Motor neuron (in vitro differentiated cells): Measurements from ENCODE around the gene ABCC8. TPM values are rescaled to one million over a fixed set of nuclear protein-coding genes. Genes with fewer than 3 reads are reported as not detected.

Source experiments
- ATAC-seq, 8 experiments: fragments of 200-7000 bp; cut with Tn5 transposase; replicated peaks in 6 of 8; 2 replicates each; pipeline ENCODE4 v1.8.0; 2021; ENCODE audit warnings: mild to moderate bottlenecking in 8 of 8, moderate library complexity in 8 of 8
- H3K27ac ChIP-seq, 2 donors: fragments of 250-450 bp; sonication (Bioruptor Pico); 2 replicates each; pipeline ENCODE4 v1.9.0; 2021; ENCODE audit warnings: antibody characterized with exemption in 2 of 2, mild to moderate bottlenecking in 2 of 2, moderate library complexity in 1 of 2
- H3K4me1 ChIP-seq, 2 donors: fragments of 250-450 bp; sonication (Bioruptor Pico); replicated peaks in 1 of 2; 2 replicates each; pipeline ENCODE4 v1.6.1; 2021; ENCODE audit warnings: antibody characterized with exemption in 2 of 2, mild to moderate bottlenecking in 2 of 2, moderate library complexity in 1 of 2
- H3K4me3 ChIP-seq, 5 donors: fragments of 250-450 bp; sonication (Bioruptor Pico); 2 replicates each; pipeline ENCODE4 v1.9.0; 2021; ENCODE audit warnings: antibody characterized with exemption in 5 of 5, mild to moderate bottlenecking in 5 of 5, moderate library complexity in 4 of 5
- WGBS, 10 experiments: fragments of 450-650 bp; shearing (Covaris generic); methylation state at CpG; one replicate each; pipeline ENCODE4 v1.0.0; 2022; 5-methylcytosine and 5-hydroxymethylcytosine counted together
- in situ Hi-C, 9 experiments: fragments of 400-800 bp; cut with MboI; loops; one replicate each; pipeline ENCODE4 v1.15.0; 2021; ENCODE audit warnings: low sequenced_read_pairs in 9 of 9, low pct_unique_long_range_greater_than_20kb in 2 of 9; ENCODE audit not compliant: unreplicated experiment in 9 of 9
- total RNA-seq, 8 experiments: library from RNA; unstranded; fragments of 300-600 nt; gene quantifications; 2 replicates each; pipeline versions ENCODE4 v1.2.3 to v1.2.4, GENCODE V29; 2022

ABCC8 gene
- total RNA-seq, 8 experiments from 2014 or later = 0.18 to 11.8 (median 3.8) TPM

DNA sequence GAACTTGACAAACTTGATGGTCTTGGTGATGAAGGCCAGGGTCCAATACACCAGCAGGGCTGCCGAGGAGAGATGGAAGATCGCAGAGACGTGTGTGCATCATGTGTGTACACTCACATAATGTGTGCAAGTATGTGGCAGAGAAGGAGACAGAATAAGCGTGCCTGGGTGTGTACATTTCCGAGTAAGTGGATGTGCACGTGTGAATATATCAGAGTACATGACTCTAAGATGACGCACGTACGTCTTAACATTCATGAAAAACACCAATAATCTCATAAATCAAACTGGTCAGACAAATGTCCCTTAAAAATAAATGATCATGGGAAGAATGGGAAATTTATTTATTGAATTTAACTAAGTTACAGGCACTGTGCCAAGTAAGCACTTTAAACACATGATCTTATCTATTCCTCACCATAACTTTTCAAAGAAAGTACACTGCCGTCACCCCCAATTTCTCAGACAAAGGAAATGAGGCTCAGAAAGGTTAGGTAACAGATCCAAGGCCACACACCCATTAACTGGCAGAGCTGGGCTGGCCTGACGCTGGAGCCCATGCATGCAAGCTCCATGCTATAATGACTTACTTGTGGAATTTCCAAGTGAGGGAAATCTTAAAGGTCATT lies 13.0 kb downstream of the ABCC8 start:
- H3K4me3 ChIP-seq = no peak overlapping the region
- H3K4me1 ChIP-seq = no peaks in the 10 kb centered on the region
- in situ Hi-C loops = no loop called here
- 50 to 100% (median 80%) methylated on average over 1 to 7 of the region's 11 CpGs for whole genome bisulfite sequencing, 10 experiments
- H3K27ac ChIP-seq = no peak overlapping the region
- no peak for ATAC-seq

DNA sequence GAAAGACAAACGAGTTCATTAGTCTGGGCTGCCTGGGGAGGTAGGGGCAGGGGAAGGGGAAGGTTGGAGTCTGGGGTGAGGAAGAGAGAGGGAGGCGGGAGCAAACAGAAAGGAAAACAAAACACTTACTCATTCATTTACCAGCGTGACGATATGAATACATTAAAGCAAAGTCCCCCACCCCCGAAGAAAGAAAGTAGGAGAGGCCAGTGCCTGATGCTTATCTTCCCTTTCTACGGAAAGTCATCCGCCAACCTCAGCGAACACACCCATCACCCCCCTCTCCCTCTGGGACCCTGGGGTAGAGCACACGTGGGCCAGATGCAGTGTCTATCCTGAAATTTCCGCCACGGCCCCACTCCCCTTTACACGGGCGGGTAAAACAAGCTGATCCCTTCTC lies 13.7 kb downstream of the ABCC8 start:
- ATAC-seq = peak in 1 of 8 experiments; percentile 34
- Histone ChIP-seq H3K4me1 (peaks cover 4 to 5% of the 10 kb centered on the region in 2 donors), H3K4me3 (no peak overlapping the region), H3K27ac (no peak overlapping the region)
- in situ Hi-C loops = no loop called here
- 33 to 74% (median 58%) methylated on average over 3 to 8 of the region's 13 CpGs; no CpG with 5 or more reads in 6 of the 10 experiments for WGBS, 10 experiments

DNA sequence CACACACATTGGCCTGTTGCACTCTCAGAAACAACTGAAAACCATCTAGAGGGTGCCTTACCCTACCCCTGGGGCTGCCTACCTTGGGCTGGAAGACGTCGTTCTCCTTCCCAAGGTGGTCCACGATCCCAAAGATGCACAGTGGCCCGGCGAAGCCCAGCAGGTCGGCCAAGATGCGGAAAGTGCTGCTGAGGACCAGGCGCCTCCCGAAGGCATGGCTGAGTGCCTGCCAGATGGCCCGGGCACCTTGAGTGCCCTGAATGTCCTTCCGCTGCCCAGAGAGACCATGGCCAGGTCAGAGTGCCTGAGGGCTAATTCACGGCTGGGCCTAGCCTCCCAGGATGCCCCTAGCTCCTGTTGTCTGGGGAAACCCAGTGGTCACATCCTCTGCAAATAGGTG lies 16.2 kb downstream of the ABCC8 start:
- Histone ChIP-seq H3K27ac (no peak overlapping the region), H3K4me1 (peaks cover 11 to 15% of the 10 kb centered on the region in 2 donors), H3K4me3 (no peak overlapping the region)
- in situ Hi-C loops = no loop called here
- no peak for ATAC-seq
- 0 to 95% (median 70%) methylated on average over 1 to 7 of the region's 12 CpGs; no CpG with 5 or more reads in 6 of the 10 experiments for WGBS, 10 experiments

DNA sequence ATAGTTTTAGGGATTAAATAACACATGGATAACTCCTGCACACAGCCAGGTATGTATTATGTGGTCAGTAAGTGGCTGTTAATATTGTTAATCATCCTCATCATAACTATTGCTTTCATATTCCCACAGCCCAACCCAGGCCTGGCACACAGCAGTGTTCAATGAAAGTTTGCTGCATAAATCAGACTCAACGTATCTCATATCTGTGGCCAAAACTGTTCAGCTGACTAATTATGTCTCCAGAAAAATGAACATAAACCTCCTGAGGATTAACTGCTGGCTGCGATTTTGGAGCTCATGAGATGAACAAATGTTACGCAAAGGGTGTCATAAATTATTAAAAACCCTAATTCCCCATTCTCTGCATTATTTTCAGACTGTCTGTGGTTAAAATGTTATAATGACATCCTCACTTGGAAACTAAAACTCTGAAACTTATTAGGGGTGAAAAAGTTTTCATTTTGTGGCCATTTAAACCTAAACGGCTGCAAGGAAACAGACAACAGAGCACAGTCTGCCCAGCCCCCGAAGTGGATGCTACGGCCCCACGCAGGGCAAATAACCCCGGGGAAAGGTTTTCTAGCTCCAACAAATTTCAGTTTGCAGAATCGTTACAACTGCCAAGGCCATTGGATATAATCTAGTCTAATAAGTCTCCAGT lies 17.3 kb downstream of the ABCC8 start:
- Histone ChIP-seq H3K27ac (no peak overlapping the region), H3K4me1 (peaks cover 11 to 15% of the 10 kb centered on the region in 2 donors), H3K4me3 (no peak overlapping the region)
- in situ Hi-C loops = no loop called here
- 2 to 85% (median 63%) methylated on average over 4 to 9 of the region's 9 CpGs for WGBS, 10 experiments
- no peak for ATAC-seq

DNA sequence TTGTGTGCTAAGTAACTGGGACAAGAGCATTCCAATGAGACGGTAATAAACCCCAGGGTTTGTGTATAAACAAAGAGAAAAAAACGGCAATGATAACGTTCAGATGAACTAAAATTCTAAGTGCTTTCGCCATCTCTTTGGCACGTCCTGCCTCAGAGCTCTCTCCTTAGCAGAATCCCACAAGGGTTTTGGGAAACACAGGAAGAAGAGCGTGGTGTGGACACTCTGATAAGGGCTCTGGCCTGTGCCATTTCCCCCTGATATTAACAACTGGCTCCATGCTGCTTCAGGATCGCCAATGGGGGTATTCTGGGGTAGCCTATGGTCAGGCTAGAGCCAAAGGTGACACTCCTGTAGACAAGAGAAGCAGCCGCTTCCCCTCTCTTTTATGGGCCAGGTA lies 18.4 kb downstream of the ABCC8 start:
- Histone ChIP-seq H3K4me3 (no peak overlapping the region), H3K27ac (no peak overlapping the region), H3K4me1 (peaks cover 11 to 15% of the 10 kb centered on the region in 2 donors)
- in situ Hi-C loops = no loop called here
- ATAC-seq = no peak
- whole genome bisulfite sequencing, 10 experiments = 0 to 78% (median 59%) methylated on average over 1 to 8 of the region's 8 CpGs; no CpG with 5 or more reads in 2 of the 10 experiments

GRCh38 chr11:17457396-17458173 lies 19.1 kb downstream of the ABCC8 start:
- ATAC-seq = peak in 5 of 8 experiments; percentile 47 to 81 (median 70)
- in situ Hi-C loops = no loop called here
- H3K4me3 ChIP-seq = no peak overlapping the region
- peaks cover 11 to 15% of the 10 kb centered on the region in 2 donors for H3K4me1 ChIP-seq
- WGBS, 10 experiments = 29 to 100% (median 41%) methylated on average over 1 to 6 of the region's 8 CpGs; no CpG with 5 or more reads in 2 of the 10 experiments
- H3K27ac ChIP-seq = no peak overlapping the region

GRCh38 chr11:17452668-17453067 lies 24.0 kb downstream of the ABCC8 start:
- no peak for ATAC-seq
- H3K4me1 ChIP-seq = peaks cover 4 to 17% of the 10 kb centered on the region in 2 donors
- no peak overlapping the region for H3K4me3 ChIP-seq
- WGBS, 10 experiments = 0 to 100% (median 79%) methylated on average over 1 to 2 of the region's 2 CpGs; no CpG with 5 or more reads in 2 of the 10 experiments
- in situ Hi-C loops = no loop called here
- no peak overlapping the region for H3K27ac ChIP-seq

DNA sequence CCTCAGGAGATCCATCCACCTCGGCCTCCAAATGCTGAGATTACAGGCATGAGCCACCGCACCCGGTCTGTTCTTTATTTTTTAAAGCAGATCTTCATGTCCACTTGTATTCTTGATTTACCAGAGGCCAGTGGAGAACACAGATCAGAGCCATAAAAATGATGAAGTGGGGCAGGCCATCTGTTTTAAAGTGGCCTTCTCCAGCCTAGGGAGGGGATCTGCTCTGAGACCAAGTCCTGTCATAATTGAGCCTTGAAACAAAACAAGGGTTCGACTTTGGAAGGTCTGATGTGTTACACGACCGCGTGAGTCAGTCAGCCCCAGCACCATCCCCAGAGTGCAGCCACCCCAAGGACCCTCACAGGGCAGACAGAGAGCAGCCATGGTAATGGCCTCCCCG lies 27.5 kb downstream of the ABCC8 start:
- 20 to 88% (median 53%) methylated on average over 1 to 8 of the region's 8 CpGs; no CpG with 5 or more reads in 1 of the 10 experiments for WGBS, 10 experiments
- in situ Hi-C loops = no loop called here
- H3K4me1 ChIP-seq = peaks cover 0 to 11% of the 10 kb centered on the region in 2 donors
- peak in 5 of 8 experiments; percentile 24 to 85 (median 79) for ATAC-seq
- peak overlapping the region in 1 of 2 donors; percentile 34 for H3K27ac ChIP-seq
- H3K4me3 ChIP-seq = no peak overlapping the region

DNA sequence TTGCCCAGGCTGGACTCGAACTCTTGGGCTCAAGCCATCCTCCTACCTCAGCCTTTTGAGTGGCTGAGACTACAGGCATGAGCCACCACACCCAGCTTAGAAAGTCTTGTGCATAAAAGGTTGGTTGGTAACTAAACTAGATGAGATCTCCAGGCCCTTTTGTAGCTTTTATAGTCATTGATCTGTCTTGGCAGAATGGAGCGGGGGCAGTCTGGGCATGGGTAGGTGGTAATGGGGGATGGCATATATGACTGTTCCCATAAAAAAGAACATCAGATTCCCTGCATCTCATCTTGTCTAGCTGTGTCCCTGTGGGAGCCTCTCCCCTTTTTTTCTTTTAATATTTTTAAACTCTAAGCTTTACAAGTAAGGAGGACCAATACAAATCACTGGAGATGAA lies 30.2 kb downstream of the ABCC8 start:
- in situ Hi-C loops = no loop called here
- Histone ChIP-seq H3K27ac (no peak overlapping the region), H3K4me3 (no peak overlapping the region), H3K4me1 (peaks cover 0 to 11% of the 10 kb centered on the region in 2 donors)
- no peak for ATAC-seq
- 17 to 100% (median 78%) methylated on average over 1 to 2 of the region's 2 CpGs; no CpG with 5 or more reads in 4 of the 10 experiments for WGBS, 10 experiments

DNA sequence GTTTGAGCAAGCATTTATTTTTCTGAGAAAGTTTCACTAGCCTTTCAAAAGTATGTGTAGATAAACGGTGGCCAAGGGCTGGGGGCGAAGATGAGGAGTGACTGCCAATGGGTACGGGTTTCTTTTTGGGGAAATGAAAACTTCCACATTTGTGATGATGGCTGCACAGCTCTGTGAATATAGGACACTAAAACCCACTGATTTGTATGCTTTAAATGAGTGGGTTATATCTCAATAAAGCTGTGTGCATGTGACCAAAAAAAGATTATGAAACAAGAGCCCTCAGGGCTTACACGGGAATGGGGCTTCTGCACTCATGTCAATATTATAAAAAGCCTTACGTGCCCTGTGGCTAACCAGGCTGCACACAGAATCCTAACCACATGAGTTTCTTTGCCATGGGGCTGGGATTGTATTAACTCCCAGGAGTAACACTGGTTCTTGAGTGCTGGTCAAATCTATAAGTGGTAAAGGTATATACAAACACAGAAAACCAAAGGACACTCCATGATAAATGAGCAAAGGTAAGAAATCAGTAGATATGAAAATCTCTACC lies 31.3 kb downstream of the ABCC8 start:
- ATAC-seq = no peak
- Histone ChIP-seq H3K4me3 (no peak overlapping the region), H3K4me1 (peaks cover 0 to 11% of the 10 kb centered on the region in 2 donors), H3K27ac (no peak overlapping the region)
- in situ Hi-C loops = no loop called here
- 14 to 90% (median 56%) methylated on average over 1 to 5 of the region's 5 CpGs; no CpG with 5 or more reads in 1 of the 10 experiments for WGBS, 10 experiments

DNA sequence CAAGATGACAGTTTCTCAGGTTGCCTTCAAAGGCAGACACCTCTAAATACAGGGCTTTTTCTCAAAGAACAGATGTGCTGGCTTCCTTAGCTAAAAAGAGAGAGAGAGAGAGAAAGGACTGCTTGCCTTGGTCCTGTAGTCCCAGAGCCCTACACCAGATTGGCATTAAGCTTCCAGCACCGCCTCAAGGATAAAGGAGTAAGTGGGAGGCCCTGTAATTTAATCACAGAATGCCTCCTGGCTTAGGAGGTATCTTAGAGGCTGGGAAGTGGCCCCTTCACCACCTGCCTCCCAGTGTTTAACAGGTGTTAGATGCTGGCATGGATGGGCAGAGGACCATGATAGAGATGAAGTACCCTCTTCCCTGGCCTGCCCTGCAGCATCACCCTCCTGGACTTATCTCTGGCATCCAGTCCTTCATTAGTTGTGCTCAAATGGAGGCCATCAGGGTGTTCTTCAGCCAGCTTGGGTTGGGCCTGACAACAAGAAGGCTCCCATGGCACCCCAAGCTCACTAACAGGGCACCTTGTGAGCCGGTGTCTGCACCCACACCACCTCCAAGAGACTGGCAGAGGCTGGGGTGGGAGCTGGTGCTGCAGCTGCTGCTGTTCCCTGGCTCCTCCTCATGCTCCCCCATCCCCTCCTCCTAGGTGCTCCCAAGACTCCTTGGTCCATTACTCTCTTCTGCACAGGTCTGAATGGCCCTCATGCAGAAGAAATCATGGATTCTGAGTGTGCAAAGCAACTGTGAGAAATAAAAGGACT lies 32.5 kb downstream of the ABCC8 start:
- Histone ChIP-seq H3K27ac (no peak overlapping the region), H3K4me1 (peaks cover 0 to 6% of the 10 kb centered on the region in 2 donors), H3K4me3 (no peak overlapping the region)
- 0% methylated on average over 1 of the region's 2 CpGs; no CpG with 5 or more reads in 8 of the 10 experiments for WGBS, 10 experiments
- ATAC-seq = no peak
- in situ Hi-C loops = no loop called here

- ATAC-seq = no peak
- Histone ChIP-seq H3K4me3 (no peak overlapping the region), H3K4me1 (no peaks in the 10 kb centered on the region), H3K27ac (no peak overlapping the region)
- WGBS, 10 experiments = 0 to 96% (median 81%) methylated on average over 1 to 2 of the region's 2 CpGs; no CpG with 5 or more reads in 4 of the 10 experiments
- in situ Hi-C loops = no loop called here
These were observed 33.2 kb downstream of the ABCC8 start for GRCh38 chr11:17443423-17443822.
